HepG2 (cell line): ENCODE measurements around the gene AK2. TPM values are rescaled to one million over a fixed set of nuclear protein-coding genes. Genes with fewer than 3 reads are reported as not detected.

Experiments used
- ATF7 ChIP-seq, 2 experiments: fragments of 450-650 bp in 1 of 2; sonication (generic) in 1 of 2; formaldehyde crosslinking in 1 of 2; IDR thresholded peaks; 2 replicates each; pipeline versions ENCODE4 v1.4.0 to v1.6.1; 2016 to 2020; ENCODE audit warnings: antibody characterized with exemption in 1 of 2, mild to moderate bottlenecking in 1 of 2, missing genetic modification reagents in 1 of 2
- KDM3A ChIP-seq: IDR thresholded peaks from 2 replicates; pipeline ENCODE4 v1.6.1; 2018; ENCODE audit warnings: low read depth, missing compliant biosample characterization
- MAZ ChIP-seq, 2 experiments: sonication (generic) in 1 of 2; formaldehyde crosslinking in 1 of 2; IDR thresholded peaks; 2 replicates each; pipeline versions ENCODE4 v1.5.0 to v1.6.1; 2012 to 2020; ENCODE audit warnings: low read depth in 2 of 2, mild to moderate bottlenecking in 2 of 2, borderline replicate concordance in 1 of 2, improper control_type of control experiment in 1 of 2, low read length in 1 of 2, missing genetic modification reagents in 1 of 2, moderate library complexity in 1 of 2
- POGZ ChIP-seq: sonication (generic); formaldehyde crosslinking; IDR thresholded peaks from 2 replicates; pipeline ENCODE4 v1.4.0; 2020; ENCODE audit warnings: mild to moderate bottlenecking, missing genetic modification reagents
- RFX5 ChIP-seq: IDR thresholded peaks from 2 replicates; pipeline ENCODE4 v1.6.1; 2011; ENCODE audit warnings: low read depth, low read length, improper control_type of control experiment
- TBX2 ChIP-seq: sonication (generic); formaldehyde crosslinking; IDR thresholded peaks from 2 replicates; pipeline ENCODE4 v1.5.0; 2020; ENCODE audit warnings: missing genetic modification reagents, mild to moderate bottlenecking, borderline replicate concordance
- U2AF2 ChIP-seq: fragments of 200-400 bp; formaldehyde crosslinking; IDR thresholded peaks from 2 replicates; pipeline ENCODE4 v1.6.1; 2017; ENCODE audit warnings: low read depth, mild to moderate bottlenecking, low read length
- ZIK1 ChIP-seq: sonication (generic); formaldehyde crosslinking; IDR thresholded peaks from 2 replicates; pipeline ENCODE4 v1.5.0; 2020; ENCODE audit warnings: mild to moderate bottlenecking, low read depth, missing genetic modification reagents, borderline replicate concordance
- polyA plus RNA-seq, 8 experiments: library from polyadenylated mRNA; depleted of rRNA in 3 of 8; stranded (reverse) in 7 of 8; unstranded in 1 of 8; fragments of >200 nt; fragmentation: Illumina TruSeq in 4 of 8; extraction: Trizol in 4 of 8; gene quantifications; 2 replicates each; pipeline versions ENCODE4 v1.2.1 to v1.2.3, GENCODE V29; 2011 to 2016; ENCODE audit warnings: low read depth in 4 of 8, missing spikeins in 1 of 8, mixed read lengths in 1 of 8; ENCODE audit not compliant: insufficient read depth in 1 of 8
- total RNA-seq, 5 experiments: library from RNA; depleted of rRNA; stranded (reverse); fragments of >200 nt; fragmentation: Illumina TruSeq; extraction: Trizol; gene quantifications; 2 replicates each; pipeline ENCODE4 v1.2.3, GENCODE V29; 2016; ENCODE audit warnings: low read depth in 1 of 5
- TF ChIP-seq, protein P1 (sequence below): sonication (generic); formaldehyde crosslinking; IDR thresholded peaks from 2 replicates; pipeline ENCODE4 v1.4.0; 2020; ENCODE audit warnings: missing genetic modification reagents, borderline replicate concordance
- TF ChIP-seq, protein P2 (sequence below): sonication (generic); formaldehyde crosslinking; IDR thresholded peaks from 2 replicates; pipeline ENCODE4 v1.9.0; 2022; ENCODE audit warnings: missing genetic modification reagents, mild to moderate bottlenecking, borderline replicate concordance
- TF ChIP-seq, protein P3 (sequence below): sonication (generic); formaldehyde crosslinking; IDR thresholded peaks from 2 replicates; pipeline ENCODE4 v1.5.0; 2020; ENCODE audit warnings: mild to moderate bottlenecking, missing genetic modification reagents, borderline replicate concordance
- TF ChIP-seq, protein P4 (sequence below): sonication (generic); formaldehyde crosslinking; IDR thresholded peaks from 2 replicates; pipeline ENCODE4 v1.5.0; 2020; ENCODE audit warnings: mild to moderate bottlenecking, missing genetic modification reagents
- TF ChIP-seq, protein P5 (sequence below): sonication (generic); formaldehyde crosslinking; IDR thresholded peaks from 2 replicates; pipeline ENCODE4 v1.4.0; 2020; ENCODE audit warnings: missing genetic modification reagents

AK2 gene
- total and polyA plus RNA-seq, 2 of the 13 experiments (the other 11 are each of a cell fraction or from before 2014, with no cell fraction given): 170 to 188 TPM

DNA sequence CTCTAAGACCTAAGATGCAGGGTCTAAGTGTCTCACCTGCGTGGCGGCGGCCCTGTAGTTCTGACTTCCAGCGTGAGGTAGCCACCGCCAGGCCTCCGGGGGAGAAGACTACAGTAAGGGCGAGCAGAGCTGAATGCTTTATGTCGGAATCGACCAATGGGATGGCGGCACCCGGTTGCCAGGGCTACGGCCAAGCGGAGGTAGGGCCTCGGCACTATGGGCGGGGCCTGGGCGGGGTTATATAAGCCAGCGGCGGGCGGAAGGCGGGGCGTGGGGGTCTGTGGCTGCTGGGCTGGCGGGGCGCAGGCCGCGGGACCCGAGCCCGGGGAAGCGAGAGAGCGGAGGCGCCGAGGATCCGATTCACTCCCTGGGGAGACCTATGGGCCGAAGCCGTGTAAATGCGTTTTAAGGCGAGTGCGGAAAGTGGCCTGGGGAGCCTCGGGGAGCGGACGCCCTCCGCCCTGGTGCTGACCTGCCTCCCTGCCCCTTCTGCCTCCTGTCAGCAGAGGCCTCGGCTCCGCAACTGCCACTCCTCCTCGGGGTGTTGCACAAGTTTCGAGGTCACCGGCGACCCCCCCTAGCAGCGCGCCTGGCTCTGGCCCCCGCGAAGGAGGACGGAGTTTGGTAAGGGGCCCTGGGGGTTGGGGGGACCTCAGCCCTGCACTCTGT, 44.3 kb upstream of the AK2 start, which contains the start of gene AZIN2 (continued):
- TF ChIP-seq ATF7 (IDR thresholded peaks at IDR 0.05) (no peak), ATF7 (CRISPR knock-in tag; IDR thresholded peaks at IDR 0.05) (peak; percentile 36; the same call in 1 of the 2 replicates), U2AF2 (peak; percentile 93; the same call in 1 of the 2 replicates), ZIK1 (peak; percentile 76; the same call in 1 of the 2 replicates), POGZ (CRISPR knock-in tag) (no peak), RFX5 (peak; percentile 22; the same call in 1 of the 2 replicates), TBX2 (CRISPR knock-in tag) (peak; percentile 60; the same call in 1 of the 2 replicates), MAZ (IDR thresholded peaks at IDR 0.05; ENCODE audit: borderline replicate concordance, low read depth, low read length) (0 out of 2 replicates have a peak, but pooled peaks have one; percentile 22), MAZ (CRISPR knock-in tag; IDR thresholded peaks at IDR 0.05; ENCODE audit: low read depth) (peak; percentile 75), KDM3A (CRISPR knock-in tag) (peak; percentile 93)
- TF ChIP-seq, protein P1, sequence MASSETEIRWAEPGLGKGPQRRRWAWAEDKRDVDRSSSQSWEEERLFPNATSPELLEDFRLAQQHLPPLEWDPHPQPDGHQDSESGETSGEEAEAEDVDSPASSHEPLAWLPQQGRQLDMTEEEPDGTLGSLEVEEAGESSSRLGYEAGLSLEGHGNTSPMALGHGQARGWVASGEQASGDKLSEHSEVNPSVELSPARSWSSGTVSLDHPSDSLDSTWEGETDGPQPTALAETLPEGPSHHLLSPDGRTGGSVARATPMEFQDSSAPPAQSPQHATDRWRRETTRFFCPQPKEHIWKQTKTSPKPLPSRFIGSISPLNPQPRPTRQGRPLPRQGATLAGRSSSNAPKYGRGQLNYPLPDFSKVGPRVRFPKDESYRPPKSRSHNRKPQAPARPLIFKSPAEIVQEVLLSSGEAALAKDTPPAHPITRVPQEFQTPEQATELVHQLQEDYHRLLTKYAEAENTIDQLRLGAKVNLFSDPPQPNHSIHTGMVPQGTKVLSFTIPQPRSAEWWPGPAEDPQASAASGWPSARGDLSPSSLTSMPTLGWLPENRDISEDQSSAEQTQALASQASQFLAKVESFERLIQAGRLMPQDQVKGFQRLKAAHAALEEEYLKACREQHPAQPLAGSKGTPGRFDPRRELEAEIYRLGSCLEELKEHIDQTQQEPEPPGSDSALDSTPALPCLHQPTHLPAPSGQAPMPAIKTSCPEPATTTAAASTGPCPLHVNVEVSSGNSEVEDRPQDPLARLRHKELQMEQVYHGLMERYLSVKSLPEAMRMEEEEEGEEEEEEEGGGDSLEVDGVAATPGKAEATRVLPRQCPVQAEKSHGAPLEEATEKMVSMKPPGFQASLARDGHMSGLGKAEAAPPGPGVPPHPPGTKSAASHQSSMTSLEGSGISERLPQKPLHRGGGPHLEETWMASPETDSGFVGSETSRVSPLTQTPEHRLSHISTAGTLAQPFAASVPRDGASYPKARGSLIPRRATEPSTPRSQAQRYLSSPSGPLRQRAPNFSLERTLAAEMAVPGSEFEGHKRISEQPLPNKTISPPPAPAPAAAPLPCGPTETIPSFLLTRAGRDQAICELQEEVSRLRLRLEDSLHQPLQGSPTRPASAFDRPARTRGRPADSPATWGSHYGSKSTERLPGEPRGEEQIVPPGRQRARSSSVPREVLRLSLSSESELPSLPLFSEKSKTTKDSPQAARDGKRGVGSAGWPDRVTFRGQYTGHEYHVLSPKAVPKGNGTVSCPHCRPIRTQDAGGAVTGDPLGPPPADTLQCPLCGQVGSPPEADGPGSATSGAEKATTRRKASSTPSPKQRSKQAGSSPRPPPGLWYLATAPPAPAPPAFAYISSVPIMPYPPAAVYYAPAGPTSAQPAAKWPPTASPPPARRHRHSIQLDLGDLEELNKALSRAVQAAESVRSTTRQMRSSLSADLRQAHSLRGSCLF (CRISPR knock-in tag): no peak
- TF ChIP-seq, protein P2, sequence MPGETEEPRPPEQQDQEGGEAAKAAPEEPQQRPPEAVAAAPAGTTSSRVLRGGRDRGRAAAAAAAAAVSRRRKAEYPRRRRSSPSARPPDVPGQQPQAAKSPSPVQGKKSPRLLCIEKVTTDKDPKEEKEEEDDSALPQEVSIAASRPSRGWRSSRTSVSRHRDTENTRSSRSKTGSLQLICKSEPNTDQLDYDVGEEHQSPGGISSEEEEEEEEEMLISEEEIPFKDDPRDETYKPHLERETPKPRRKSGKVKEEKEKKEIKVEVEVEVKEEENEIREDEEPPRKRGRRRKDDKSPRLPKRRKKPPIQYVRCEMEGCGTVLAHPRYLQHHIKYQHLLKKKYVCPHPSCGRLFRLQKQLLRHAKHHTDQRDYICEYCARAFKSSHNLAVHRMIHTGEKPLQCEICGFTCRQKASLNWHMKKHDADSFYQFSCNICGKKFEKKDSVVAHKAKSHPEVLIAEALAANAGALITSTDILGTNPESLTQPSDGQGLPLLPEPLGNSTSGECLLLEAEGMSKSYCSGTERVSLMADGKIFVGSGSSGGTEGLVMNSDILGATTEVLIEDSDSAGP (CRISPR knock-in tag): peak; percentile 78; the same call in 1 of the 2 replicates
- TF ChIP-seq, protein P3, sequence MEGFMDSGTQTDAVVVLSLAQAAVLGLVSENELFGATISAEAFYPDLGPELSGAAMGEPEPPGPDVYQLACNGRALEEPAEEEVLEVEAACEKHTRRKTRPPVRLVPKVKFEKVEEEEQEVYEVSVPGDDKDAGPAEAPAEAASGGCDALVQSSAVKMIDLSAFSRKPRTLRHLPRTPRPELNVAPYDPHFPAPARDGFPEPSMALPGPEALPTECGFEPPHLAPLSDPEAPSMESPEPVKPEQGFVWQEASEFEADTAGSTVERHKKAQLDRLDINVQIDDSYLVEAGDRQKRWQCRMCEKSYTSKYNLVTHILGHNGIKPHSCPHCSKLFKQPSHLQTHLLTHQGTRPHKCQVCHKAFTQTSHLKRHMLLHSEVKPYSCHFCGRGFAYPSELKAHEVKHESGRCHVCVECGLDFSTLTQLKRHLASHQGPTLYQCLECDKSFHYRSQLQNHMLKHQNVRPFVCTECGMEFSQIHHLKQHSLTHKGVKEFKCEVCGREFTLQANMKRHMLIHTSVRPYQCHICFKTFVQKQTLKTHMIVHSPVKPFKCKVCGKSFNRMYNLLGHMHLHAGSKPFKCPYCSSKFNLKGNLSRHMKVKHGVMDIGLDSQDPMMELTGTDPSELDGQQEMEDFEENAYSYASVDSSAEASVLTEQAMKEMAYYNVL (CRISPR knock-in tag): 0 out of 2 replicates have a peak, but pooled peaks have one; percentile 23
- TF ChIP-seq, protein P4, sequence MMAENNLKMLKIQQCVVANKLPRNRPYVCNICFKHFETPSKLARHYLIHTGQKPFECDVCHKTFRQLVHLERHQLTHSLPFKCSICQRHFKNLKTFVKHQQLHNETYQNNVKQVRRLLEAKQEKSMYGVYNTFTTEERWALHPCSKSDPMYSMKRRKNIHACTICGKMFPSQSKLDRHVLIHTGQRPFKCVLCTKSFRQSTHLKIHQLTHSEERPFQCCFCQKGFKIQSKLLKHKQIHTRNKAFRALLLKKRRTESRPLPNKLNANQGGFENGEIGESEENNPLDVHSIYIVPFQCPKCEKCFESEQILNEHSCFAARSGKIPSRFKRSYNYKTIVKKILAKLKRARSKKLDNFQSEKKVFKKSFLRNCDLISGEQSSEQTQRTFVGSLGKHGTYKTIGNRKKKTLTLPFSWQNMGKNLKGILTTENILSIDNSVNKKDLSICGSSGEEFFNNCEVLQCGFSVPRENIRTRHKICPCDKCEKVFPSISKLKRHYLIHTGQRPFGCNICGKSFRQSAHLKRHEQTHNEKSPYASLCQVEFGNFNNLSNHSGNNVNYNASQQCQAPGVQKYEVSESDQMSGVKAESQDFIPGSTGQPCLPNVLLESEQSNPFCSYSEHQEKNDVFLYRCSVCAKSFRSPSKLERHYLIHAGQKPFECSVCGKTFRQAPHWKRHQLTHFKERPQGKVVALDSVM (CRISPR knock-in tag): peak; percentile 73
- TF ChIP-seq, protein P5, sequence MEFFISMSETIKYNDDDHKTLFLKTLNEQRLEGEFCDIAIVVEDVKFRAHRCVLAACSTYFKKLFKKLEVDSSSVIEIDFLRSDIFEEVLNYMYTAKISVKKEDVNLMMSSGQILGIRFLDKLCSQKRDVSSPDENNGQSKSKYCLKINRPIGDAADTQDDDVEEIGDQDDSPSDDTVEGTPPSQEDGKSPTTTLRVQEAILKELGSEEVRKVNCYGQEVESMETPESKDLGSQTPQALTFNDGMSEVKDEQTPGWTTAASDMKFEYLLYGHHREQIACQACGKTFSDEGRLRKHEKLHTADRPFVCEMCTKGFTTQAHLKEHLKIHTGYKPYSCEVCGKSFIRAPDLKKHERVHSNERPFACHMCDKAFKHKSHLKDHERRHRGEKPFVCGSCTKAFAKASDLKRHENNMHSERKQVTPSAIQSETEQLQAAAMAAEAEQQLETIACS (CRISPR knock-in tag): no peak
